Sciatic nerve (tissue), 2 donors: ENCODE measurements around the gene ITPRIP. TPM values are rescaled to one million over a fixed set of nuclear protein-coding genes. Genes with fewer than 3 reads are reported as not detected.

Experiments
- ATAC-seq: fragments of 200-7000 bp; cut with Tn5 transposase; one replicate; pipeline ENCODE4 v1.9.1; 2020; ENCODE audit warnings: mild to moderate bottlenecking, moderate library complexity
- DNase-seq: peaks from one replicate; pipeline ENCODE4 v3.0.0-alpha.2; 2020; ENCODE audit warnings: low spot score
- intact Hi-C: fragments of 100-400 bp; cut with DNase I; formaldehyde crosslinking; loops from one replicate; pipeline ENCODE4 v1.14.2; 2022
- total RNA-seq: library from RNA; stranded (reverse); fragmentation: NEBNext Ultra II Directional; extraction: Animal tissue kit (Norgen Biotek cat#: 25700); gene quantifications from one replicate; pipeline ENCODE4 v1.2.1, GENCODE V29; 2021
- donor health status: DM: no; HTN: no; CAD: no.
- donor health status: DM: no; HTN: no; CAD: no.

The ITPRIP gene
- total RNA-seq, 1 donor from 2014 or later, result 24.7 TPM

DNA sequence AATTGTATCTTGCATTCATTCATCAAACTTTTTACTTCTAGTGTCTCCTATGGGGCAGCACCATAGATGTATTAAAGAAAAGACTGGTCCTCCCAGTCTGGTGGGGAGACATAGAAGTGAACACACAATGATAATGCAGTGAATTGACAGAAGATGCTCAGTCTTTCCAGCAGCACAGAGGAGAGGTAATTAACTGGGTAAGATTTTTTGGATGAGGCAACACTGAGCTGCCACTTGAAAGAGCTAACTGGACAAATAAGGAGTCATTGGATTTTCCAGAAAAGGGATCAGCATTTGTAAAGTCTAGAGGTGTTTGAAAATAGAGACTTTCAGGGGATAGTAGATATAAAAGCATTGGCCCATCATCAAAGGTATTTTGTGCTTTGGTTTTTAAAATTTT is 7.2 kb upstream of the ITPRIP start:
- DNase-seq (no peak), ATAC-seq (no peak)
- intact Hi-C loops, result loop anchor here (5.0 kb wide), 1 partner anchor 43 kb away; no protein-coding TSS in a partner anchor

DNA sequence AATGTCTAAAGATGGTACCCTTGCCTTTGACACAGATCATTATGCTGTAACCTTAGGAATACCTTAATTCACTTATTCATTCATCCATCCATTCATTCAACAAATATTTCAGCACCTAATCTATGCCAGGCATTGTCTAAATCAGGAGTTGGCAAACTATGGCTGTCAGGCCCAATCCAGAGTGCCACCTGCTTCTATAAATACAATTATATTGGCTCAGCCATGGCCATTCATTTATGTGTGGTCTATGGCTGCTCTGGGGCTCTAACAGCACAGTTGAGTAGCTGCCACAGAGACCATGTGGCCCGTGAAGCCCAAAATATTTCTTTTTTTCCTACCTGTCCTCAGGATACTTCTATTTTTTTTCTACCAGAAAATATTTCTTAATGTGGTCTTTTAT is 6.0 kb upstream of the ITPRIP start:
- ATAC-seq, result no peak
- intact Hi-C loops, result no loop called here
- DNase-seq, result no peak

DNA sequence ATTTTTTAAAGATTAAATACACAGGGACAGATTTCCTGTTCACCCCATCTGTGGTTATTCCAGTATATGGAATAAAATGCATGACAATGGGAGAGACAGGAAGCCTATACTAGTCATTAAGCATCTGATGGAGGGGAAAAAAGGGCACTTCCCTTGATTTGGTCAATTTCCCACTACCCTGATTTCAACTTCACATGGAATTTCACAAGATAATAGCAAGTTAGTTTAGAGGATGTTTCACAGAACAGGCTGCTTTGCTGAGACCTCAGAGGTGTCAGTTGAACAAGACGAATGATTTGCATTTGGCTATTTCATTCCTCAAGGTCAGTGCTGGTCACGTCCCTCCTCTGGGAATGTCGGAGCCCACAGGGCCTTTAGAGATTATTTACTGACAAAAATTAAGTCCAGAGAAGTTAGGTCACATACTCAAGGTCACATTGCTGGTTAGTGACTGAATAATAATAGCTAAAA is 4.7 kb upstream of the ITPRIP start:
- intact Hi-C loops, result no loop called here
- DNase-seq, result no peak
- no peak for ATAC-seq

DNA sequence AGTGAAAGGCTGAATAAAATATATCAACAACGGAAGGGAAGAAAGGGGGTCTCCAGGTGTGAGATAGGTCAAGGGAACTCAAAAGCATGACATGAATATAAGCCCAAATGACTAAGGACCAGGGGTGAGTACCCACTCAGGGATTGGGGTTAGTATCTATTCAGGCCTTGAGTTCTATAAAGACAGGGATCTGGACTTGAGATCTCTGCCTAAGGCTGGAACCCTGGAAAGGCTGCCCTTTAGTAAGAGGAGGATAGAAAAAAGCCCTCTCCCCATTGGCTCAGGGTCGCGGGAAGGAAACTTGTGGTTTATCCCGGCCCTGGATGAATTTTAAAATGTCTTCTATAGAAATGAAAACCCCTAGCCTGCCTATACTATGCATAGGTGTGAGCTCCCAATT is 2.4 kb upstream of the ITPRIP start:
- intact Hi-C loops, result no loop called here
- ATAC-seq, result no peak
- no peak for DNase-seq

DNA sequence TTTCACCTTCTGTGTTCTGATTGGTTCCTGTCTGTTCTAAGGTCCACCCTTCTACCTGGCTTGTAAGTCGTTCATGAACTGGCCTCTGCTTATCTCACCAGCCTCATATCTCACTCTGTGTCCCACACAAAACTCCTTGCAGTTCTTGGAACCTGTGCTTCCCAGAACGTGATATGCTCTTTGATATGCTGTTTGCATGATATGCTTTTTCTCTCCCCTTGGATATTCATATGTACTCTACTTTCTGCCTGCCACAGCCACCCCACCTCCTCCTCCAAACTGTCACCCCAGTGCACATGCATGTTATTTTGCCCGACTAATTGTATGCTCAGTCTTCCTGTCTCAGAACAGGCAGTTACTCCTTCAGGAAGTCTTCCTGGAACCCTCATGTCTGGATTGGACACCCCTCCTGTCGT is 1.9 kb upstream of the ITPRIP start:
- DNase-seq (no peak), ATAC-seq (no peak)
- intact Hi-C loops, result no loop called here

DNA sequence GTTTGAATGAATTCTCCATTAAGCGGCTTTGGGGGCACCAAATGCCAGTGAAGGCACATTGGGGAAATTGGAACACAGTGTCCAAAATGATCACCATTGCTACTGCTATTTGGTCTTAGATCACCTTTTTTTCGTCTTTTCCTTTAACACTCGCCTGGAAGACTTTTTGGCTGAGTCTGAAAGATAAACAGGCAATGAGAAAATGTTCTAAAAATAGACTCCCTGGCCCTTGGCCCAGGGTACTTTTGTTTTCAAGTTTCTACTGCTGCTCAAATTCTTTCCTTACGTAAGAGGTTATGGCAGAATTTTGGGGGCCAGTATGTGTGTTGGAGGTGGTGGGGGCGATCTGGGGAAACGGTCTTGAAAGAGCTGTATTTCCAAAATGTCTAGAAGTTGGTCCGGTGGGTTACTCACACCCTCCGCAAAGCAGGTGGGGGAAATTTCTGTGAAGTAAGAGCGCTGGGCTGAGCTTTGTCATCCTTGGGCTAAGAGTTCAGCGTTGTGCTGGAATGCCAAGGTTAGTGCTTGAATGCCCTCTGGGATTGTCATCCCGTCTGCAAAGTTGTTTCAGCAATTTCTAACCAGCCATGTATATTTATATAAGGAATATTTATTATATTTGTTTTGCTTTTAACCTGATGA is 1.3 kb upstream of the ITPRIP start:
- intact Hi-C loops, result no loop called here
- no peak for DNase-seq
- peak; percentile 68 for ATAC-seq

DNA sequence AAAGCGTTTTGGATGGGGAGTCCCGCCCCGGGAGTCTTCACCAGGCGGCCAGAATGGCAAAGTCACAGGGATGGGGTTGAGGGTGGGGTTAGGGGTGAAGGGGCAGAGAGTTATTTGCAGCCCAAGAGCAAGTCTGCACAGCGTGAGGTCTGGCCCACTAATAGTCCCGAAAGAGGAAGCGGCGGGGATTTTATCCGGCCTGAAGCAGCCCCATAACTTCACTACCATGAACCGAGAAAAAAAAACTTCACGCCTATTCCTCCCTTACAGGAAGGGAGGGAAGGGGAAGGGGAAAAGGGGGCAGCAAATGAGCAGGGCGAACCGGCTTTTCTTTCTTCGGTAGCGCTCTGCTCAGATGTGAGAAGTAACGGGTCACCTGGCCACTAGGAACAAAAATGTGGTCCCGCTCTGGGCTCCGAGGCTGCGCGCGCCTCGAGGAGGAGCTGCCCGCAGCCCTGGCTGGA is 712 bp downstream of the ITPRIP start:
- ATAC-seq, result peak; percentile 49
- no peak for DNase-seq
- intact Hi-C loops, result no loop called here

DNA sequence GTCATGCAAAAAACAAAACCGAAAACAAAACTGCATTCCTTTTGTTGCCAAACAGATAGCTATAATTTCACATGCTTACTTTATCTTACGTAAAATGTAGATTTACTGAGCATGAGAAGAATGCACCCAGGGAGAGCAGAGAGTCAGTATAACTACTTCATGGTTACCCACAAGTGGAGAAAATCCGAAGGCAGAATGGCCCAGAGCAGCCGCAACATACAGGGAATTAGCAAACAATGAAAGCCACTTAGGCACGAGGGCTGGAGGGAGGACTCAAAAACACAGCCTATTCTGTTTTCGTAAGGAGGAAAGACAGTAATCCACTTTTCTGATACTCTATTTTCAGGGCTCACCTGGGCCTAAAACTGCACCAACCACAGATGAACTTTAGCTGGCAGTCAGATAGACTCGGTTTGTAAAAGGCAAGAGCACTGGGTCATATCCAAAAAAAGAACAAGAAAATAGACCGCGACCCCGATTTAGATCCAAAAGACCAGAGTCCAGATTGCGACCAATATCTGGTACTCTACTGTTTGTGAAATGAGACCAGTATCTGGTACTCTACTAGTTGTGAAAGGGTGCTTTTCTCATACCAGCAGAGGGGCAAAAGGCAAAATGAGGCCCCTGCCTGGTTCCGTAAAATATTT is 1.3 kb downstream of the ITPRIP start:
- intact Hi-C loops, result no loop called here
- no peak for DNase-seq
- ATAC-seq, result no peak

DNA sequence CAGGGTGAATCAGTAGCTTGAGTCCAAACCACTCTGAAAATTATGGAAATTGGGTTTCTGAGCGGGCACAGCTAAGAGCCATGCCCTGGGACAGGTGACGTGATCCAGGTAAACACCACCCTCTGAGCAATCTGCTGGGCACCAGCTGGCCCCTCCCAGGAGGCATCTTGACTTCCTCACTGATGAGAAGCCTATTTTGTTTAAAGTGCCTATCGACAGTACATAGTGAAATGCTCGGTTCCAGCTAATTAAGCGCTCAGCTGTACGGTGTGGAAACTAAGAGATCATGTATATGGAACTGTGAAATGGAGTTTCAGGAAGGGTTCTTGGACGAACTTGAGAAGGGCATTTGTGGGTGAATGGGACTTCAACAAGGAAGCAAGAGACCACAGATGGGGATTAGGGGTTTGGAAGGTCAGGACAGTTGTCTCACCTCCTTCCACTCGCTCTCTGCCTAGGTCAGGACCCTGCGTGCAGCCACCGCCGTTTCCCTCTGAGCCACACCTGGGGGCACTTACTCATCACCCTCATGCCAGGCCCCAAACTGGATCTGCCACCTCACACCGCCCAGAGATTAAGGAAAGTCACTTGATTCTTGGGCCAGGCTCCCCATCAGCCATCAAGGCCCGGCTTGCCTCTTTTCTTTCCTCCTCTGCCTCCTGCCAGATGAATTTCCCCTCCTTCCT is 3.2 kb downstream of the ITPRIP start:
- intact Hi-C loops, result no loop called here
- ATAC-seq (no peak), DNase-seq (no peak)

DNA sequence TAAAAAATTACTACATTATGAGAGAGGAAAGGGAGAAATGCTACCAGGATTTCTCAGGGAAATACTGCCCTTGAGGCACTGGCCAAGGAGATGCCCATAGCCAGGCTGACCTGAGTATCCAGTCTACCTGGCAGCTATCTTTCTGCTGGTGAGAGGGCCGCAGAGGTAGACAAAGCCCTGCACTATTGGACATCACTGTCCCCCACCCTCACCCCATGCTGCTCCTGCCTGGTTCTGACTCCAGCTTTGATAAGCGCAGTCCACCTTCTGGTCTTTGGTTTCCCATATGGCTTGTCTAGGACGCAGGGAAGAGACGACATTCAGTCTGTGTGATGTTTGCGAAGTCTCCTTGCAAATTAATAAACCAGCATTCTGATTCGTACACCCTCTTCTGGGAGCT is 3.7 kb downstream of the ITPRIP start:
- ATAC-seq (no peak), DNase-seq (no peak)
- intact Hi-C loops, result no loop called here

DNA sequence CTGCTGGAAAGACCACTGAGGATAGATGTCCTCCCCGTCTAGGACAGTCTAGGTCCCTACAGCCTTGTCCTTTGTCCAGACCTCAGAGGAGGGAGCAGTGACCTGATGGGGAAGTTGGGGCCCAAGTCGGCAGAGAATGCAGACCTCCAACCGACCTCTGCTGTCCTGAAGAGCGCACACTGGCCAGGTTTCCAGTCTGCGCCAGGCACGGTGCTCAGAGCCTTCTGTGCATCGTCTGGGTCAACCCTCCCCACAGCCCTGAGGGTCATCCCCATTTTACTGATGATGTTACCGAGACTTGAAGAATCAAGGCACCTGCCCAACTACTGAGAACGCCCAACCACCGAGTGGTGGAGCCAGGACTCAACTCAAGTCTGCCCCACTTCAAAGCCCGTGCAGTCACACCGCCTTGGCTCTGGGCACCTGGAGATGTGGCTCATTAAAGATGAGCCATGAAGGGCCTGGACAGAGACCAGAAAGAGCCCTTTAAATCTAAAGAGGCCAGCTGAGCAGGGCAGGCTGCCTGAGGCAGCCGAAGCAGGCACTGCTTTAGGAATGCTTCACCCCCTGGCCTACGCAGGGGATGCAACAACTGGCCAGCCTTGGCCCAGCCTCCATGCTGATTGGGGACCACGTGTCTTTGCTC is 4.4 kb downstream of the ITPRIP start:
- ATAC-seq (no peak), DNase-seq (no peak)
- intact Hi-C loops, result no loop called here

DNA sequence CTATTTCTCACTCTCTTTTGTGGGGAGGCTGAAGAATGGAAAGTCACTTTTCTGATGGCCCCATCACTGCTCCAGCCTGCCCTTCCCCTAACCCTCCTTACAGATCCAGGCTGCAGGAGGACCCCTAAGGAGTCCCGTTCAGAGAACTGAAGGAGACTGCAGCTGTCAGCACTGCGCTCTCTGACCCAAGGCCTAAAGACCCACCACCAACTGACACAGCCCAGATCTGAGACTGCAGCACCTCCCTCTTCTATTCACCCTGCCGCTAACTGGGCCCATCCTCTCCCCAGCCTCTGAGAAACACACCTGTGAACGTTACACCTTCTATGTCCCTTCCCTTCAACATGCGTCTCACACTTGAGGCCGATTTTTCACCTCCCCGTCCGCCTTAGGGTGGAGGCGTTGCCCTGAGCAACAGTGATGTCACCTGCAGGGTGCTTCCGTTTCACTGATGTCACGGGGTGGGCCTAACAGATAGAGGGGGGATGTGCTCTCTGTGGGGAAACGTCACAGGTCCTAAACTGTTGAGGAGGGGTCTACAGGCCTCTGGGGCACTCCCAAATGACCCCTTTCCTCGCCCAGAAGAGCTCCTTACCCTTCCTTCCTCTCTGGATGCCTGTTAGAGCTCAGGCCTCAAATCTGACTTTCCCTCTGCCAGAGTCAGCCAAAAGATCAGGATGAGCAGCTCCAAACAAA is 5.1 kb downstream of the ITPRIP start:
- intact Hi-C loops, result no loop called here
- no peak for DNase-seq
- no peak for ATAC-seq

DNA sequence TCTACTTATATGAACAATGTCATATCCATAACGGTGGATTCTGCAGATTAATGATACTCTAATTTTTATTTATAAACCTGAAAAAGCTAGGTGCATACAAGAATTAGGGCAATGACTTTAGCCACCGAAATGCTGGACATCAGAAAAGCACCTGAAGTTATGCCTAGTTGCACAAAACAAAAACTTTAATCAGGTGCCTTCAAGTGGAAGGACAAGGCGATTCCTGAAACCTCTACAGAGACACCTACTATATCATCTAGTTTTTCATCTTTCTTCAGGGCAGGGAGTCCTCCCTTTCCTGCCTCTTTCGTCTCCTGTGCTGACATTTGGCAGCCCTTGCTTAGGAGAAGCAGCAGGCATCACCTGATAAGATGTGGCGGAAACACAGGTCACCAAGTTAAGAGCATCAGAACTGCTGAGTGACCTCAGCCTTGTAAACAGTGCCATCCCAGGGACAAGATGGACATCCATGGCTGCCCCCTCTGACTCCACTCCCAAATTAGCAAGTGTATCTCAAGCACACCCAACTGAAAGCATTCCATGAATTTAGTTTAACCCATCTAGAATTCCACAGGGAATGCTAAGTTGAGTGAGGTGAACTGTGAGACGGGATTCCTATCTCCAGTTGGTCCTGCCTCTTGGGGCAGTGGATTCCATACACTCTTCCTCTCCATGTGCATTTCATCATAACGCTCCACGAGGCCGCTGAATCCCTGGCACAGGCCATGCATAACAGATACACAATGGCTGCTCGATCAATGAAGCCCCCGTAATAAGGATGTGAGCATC is 5.8 kb downstream of the ITPRIP start:
- ATAC-seq, result no peak
- DNase-seq, result no peak

DNA sequence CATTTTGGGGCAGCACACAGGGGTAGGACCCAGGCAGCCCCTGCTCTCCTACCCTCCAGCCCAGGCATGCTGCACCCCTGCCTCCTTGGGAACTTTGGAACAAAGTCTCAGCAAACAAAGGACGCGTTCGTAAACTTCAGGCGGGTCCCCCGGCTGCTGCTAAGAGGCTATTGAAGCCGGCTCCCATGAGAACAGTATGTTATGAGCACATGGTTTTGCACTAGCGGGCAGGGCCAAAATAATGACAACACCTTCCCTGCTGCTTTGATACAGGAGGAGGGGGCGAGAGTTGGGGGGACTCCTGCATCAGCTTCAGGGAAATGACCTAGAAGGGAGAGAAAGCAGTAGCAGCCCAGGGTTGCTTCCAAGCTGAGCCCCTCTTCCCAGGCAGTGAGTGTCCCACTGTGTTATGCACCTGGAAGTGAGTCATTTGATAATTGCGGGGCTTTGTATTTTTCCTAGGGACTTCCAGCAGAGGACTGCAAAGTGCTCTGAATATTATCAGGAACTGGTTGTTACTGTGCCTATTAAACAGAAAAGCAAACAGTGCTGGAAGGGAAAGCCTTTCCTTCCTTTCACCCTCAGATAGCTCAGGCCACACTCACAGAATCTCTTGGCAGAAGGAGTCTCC is 6.9 kb downstream of the ITPRIP start:
- ATAC-seq (no peak), DNase-seq (no peak)
- intact Hi-C loops, result no loop called here

More for the DNA sequence above, 5.8 kb downstream of the ITPRIP start:
- intact Hi-C loops, result no loop called here

DNA sequence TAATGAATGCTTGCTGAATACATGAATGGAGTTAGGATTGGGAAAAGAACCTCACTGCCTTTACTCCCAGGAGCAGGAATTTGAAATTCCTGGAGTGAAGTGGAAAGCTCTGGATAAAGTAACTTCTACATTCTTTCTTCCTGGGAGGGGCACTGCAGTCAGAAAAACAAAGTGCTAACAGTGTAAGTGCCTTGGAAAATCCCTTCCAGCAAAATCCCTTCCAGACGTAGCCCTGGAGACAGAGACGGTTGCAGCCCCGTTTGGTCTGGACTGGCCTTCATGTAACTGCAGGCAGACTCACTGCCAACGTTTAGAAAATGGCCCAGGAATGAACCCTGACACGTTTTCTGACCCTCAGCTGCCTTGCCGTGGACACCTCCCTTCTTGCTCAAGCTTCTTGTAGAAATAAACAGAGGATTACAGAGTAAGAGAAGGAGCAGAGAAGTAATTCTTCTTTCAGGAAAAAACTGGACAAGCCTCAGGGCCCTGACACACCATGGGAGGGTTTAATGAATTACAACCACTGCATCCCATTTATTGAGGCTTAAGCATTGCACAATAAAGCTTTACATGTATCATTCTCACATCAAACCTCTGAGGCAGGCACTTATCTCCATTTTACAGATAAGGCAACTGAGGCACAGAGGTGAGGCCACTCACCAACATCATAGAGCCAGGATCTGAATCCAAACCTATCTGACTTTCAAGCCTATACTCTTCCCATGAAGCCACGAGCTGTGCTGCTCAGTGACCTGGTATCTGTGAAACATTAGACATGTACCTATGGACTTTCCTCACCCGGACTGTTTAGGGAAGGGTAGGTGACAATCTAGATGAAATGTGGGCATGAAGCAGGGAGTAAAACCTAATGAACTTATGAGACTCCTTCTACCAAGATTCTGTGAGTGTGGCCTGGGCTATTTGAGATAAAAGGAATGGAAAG is 7.8 kb downstream of the ITPRIP start:
- intact Hi-C loops, result no loop called here
- peak; percentile 87 for ATAC-seq
- DNase-seq, result peak; percentile 80

DNA sequence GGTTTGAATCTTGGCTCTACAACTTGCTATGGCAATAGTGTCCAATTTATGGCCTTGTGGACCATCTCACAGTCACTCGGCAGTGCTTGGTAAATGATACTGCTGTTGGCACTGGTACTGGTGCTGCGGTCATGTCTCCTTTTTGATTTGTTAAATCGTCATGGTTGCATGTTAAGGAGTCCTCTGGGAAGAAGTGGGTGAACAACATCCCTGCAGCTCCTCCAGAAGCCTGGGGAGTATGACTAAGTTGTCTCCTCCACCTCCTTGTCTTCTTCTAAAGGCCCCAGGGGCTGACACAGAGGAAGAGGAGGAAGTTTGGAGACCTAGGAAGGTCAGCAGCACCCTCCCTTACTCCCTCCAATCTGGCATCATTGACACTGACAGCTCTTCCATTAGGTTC is 8.5 kb downstream of the ITPRIP start:
- intact Hi-C loops, result no loop called here
- no peak for ATAC-seq
- no peak for DNase-seq
